22Rv1 (cell line): Measurements from ENCODE around the gene DEUP1.

Experiments used
- ZFX ChIP-seq: fragments of 450-650 bp; IDR thresholded peaks from 2 replicates; pipeline ENCODE4 v1.6.1; 2017; ENCODE audit warnings: antibody characterized with exemption, borderline replicate concordance
- TF ChIP-seq, protein P1 (sequence below): fragments of 450-650 bp; IDR thresholded peaks from 2 replicates; pipeline ENCODE4 v1.5.1; 2017; ENCODE audit warnings: mild to moderate bottlenecking

DNA sequence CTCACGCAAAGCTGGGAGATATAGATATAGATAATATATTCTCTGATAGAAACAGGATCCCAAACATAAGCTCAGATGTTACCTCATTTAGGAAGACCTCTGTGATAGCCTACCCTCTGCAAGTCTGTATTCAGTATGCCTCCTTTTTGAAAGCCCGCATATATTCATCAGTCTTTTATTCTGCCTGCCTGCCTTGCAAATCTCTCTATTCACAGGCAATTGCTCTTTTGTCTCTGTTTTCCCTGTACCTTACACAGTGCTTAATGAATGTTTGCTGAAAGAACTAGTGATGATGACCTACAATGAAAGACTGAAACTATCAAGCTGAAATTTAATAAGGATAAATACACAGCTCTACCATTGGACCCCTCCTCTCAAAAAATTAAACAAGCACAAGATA is 18.4 kb downstream of the DEUP1 start:
- TF ChIP-seq, protein P1, sequence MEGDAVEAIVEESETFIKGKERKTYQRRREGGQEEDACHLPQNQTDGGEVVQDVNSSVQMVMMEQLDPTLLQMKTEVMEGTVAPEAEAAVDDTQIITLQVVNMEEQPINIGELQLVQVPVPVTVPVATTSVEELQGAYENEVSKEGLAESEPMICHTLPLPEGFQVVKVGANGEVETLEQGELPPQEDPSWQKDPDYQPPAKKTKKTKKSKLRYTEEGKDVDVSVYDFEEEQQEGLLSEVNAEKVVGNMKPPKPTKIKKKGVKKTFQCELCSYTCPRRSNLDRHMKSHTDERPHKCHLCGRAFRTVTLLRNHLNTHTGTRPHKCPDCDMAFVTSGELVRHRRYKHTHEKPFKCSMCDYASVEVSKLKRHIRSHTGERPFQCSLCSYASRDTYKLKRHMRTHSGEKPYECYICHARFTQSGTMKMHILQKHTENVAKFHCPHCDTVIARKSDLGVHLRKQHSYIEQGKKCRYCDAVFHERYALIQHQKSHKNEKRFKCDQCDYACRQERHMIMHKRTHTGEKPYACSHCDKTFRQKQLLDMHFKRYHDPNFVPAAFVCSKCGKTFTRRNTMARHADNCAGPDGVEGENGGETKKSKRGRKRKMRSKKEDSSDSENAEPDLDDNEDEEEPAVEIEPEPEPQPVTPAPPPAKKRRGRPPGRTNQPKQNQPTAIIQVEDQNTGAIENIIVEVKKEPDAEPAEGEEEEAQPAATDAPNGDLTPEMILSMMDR = no peak
- TF ChIP-seq ZFX = no peak
